ENCODE measurements around the gene CHAF1B.
A peak's percentile ranks its signal among the peaks of the same experiment; 100 is the strongest.

CHAF1B gene

GRCh38 chr21:36428761-36429432 is 43.7 kb downstream of the CHAF1B start:
- DNase-seq, result no peak

GRCh38 chr21:36429947-36430546 is 44.9 kb downstream of the CHAF1B start:
- ATAC-seq, result peak; percentile 99
- peak; percentile 83 for DNase-seq

More at GRCh38 chr21:36428761-36429432, 43.7 kb downstream of the CHAF1B start:
- ATAC-seq, result no peak

- no peak for ATAC-seq
- DNase-seq, result no peak
These were observed 45.6 kb downstream of the CHAF1B start for GRCh38 chr21:36430841-36431240.

- no peak for DNase-seq
- ATAC-seq, result no peak
These were observed 46.1 kb downstream of the CHAF1B start for GRCh38 chr21:36431252-36431651.

GRCh38 chr21:36433059-36433709 is 48.0 kb downstream of the CHAF1B start:
- ATAC-seq (no peak), DNase-seq (no peak)

GRCh38 chr21:36434144-36434543 is 49.0 kb downstream of the CHAF1B start:
- no peak for ATAC-seq

GRCh38 chr21:36436829-36437744 is 51.9 kb downstream of the CHAF1B start:
- DNase-seq (no peak), ATAC-seq (no peak)

More at GRCh38 chr21:36434144-36434543, 49.0 kb downstream of the CHAF1B start:
- no peak for DNase-seq

- no peak for ATAC-seq
- DNase-seq, result no peak
These were observed 52.5 kb downstream of the CHAF1B start for GRCh38 chr21:36437745-36438128.

- DNase-seq, result no peak
- no peak for ATAC-seq
These were observed 56.5 kb downstream of the CHAF1B start for GRCh38 chr21:36441715-36442114.

GRCh38 chr21:36446301-36446700 is 61.1 kb downstream of the CHAF1B start:
- DNase-seq, result no peak
- no peak for ATAC-seq

GRCh38 chr21:36450511-36450910 is 65.3 kb downstream of the CHAF1B start:
- DNase-seq, result no peak
- ATAC-seq, result no peak

- ATAC-seq (no peak), DNase-seq (no peak)
These were observed 66.3 kb downstream of the CHAF1B start for GRCh38 chr21:36451506-36451905.

- DNase-seq (no peak), ATAC-seq (no peak)
These were observed 67.2 kb downstream of the CHAF1B start for GRCh38 chr21:36452281-36452825.

GRCh38 chr21:36454093-36454531 is 68.9 kb downstream of the CHAF1B start:
- ATAC-seq (no peak), DNase-seq (no peak)

GRCh38 chr21:36454706-36455105 is 69.5 kb downstream of the CHAF1B start:
- DNase-seq, result no peak
- no peak for ATAC-seq

- ATAC-seq (no peak), DNase-seq (no peak)
These were observed 71.7 kb downstream of the CHAF1B start for GRCh38 chr21:36456729-36457414.

GRCh38 chr21:36459098-36459497 is 73.9 kb downstream of the CHAF1B start:
- ATAC-seq, result no peak
- DNase-seq, result no peak

GRCh38 chr21:36460866-36461265 is 75.7 kb downstream of the CHAF1B start:
- ATAC-seq, result no peak
- no peak for DNase-seq

- no peak for DNase-seq
- no peak for ATAC-seq
These were observed 76.2 kb downstream of the CHAF1B start for GRCh38 chr21:36461277-36461917.

GRCh38 chr21:36461918-36462486 is 76.8 kb downstream of the CHAF1B start:
- DNase-seq (no peak), ATAC-seq (no peak)

- DNase-seq, result no peak
- ATAC-seq, result no peak
These were observed 78.0 kb downstream of the CHAF1B start for GRCh38 chr21:36463204-36463603.

Measured in stimulated activated naive CD8-positive, alpha-beta T cell treated with anti-CD3 and anti-CD28 coated beads, Interleukin-15, Interleukin-2, amounts not matched to agents 100 U/mL and 50 U/mL, for 24 hours (primary cell).